CMK (cell line): Measurements from ENCODE around the gene TAS1R2.
"Not testable (repeated sequence)": the region's sequence is repeated elsewhere in the genome, so short reads cannot be mapped to it uniquely, and the experiment has no call there.

Experiments
- DNase-seq: peaks from one replicate; pipeline ENCODE4 v3.0.0-alpha.2; 2010; ENCODE audit warnings: low read depth

The TAS1R2 gene

GRCh38 chr1:18868801-18869424 is 9.5 kb upstream of the TAS1R2 start:
- DNase-seq = no peak

DNA sequence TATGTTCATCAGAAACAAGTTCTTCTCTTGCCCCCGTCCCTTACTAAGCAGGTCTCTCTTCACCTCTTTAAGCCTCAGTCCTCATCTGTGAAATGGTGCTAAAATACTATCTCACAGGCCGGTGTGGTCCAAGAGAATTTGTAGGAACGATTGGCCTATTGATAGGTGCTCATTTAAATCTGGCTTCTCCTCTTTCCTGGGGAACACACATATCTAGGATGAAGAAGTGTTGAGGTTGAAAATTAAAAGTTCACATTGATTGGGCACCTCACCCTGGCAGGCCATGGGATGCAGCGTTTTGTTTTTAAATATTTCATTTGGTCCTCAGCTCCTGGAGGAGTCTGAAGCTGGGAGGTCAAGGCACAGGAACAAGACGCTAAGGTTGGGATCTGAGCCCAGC is 8.9 kb upstream of the TAS1R2 start:
- DNase-seq = no peak

DNA sequence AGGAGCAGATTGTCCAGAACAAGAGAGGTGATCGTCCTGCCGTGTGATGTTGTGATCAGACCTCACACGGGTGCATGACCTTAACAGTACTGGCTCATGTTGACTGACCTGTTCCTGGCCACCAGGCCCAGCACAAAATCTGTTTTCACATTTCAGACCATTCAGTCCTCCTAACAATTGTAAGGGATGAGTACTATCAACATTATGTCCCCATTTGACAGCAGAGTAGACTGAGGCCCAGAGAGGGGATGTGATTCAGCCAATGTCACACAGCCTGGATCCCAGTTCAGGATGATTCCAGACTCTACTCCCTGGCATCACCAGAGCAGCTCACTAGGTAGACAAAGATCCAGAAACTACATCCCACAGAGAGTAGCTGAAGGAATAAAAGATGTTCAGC is 7.4 kb upstream of the TAS1R2 start:
- no peak for DNase-seq

DNA sequence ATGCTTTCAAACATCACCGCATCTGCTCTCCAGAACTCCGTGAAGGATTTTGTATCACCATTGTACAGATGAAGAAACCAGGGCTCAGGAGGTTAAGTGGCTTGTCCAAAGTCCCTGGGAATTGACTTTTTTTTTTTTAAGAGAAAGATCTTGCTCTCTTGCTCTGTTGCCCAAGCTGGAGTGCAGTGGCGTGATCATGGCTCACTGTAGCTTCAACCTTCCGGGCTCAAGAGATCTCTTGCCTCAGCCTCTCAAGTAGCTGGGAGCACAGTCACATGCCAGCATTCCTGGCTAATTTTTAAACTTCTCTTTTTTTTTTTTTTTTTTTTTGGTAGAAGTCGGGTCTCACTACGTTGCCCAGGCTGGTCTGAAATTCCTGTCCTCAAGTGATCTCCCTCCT is 6.9 kb upstream of the TAS1R2 start:
- DNase-seq = no peak

- no peak for DNase-seq
Observed at GRCh38 chr1:18865176-18865575, 5.7 kb upstream of the TAS1R2 start.

GRCh38 chr1:18861590-18861989 is 2.1 kb upstream of the TAS1R2 start:
- no peak for DNase-seq

GRCh38 chr1:18861082-18861481 is 1.6 kb upstream of the TAS1R2 start:
- no peak for DNase-seq

- DNase-seq = no peak
Observed at GRCh38 chr1:18858070-18858688, 1.3 kb downstream of the TAS1R2 start.

- no peak for DNase-seq
Observed at GRCh38 chr1:18856435-18856834, 3.0 kb downstream of the TAS1R2 start.

DNA sequence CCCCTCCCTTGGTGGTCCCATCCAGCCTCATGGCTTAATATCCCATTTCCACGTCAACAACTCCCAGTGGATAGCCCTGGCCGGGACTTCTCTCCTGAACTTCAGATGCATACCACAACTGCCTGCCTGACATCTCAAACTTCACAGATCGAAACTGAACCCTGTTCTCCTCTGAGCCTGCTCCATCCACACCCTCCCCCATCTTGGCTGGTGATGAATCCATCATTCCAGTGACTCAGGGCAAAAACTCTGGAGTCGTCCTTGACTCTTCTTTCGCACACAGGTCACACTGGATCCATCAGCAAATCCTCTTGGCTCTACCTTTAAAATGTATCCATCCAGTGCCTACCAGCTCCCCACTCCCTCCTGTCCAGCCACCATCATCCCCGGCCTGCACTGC is 3.9 kb downstream of the TAS1R2 start:
- no peak for DNase-seq

DNA sequence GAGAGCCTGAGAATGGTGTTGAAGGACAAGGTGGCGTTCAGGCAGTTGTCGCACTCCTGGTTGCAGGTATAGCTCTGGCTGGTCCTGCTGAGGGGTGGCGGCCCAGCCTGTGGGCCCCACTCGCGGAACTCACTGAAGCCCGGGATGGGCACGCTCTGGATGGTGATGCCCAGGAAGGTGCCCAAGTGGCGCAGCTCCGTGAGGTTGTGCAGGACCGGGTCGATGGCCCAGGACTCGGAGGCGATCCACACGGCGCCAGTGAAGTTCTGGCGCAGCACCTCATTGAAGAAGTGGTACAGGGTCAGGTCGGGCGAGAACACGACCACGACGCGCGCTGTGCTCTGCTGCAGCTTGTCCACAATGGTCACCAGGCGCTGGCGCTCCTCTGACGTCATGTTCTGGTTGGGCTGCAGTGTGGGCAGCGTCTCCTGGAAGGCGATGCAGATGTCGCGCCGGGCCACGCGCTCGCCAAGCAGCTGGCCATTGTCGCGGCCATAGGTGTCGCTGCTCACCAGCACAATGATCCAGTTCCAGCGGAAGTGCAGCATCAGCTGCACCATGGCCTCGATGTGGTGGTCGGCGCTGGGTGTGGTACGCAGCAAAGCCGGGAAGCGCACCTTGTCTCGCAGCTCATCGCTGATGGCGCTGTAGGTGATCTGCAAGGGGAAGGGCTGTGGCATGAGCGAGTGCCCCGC is 5.0 kb downstream of the TAS1R2 start:
- no peak for DNase-seq

- DNase-seq = no peak
Observed at GRCh38 chr1:18852501-18852900, 7.0 kb downstream of the TAS1R2 start.

DNA sequence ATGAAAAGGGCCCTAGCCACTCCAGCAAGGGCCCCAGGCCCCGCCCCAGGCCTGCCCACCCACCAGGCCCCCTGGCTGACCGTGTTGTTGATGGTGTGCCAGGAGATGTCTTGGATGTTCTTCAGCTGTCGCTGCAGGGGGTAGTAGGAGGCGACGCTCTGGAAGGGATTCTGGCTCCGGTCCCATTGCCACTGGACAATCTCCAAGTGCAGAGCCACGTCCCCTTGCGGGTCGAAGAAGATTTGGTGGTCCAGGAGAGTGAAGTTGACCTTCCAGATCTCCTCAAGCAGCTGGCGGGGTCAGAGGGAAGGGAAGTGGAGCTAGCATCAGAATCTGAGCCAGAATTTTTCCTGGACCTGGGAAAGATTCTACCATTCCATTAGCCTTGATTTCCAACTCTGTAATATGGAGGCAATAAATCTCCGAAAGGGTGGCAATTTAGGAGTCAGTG is 10.2 kb downstream of the TAS1R2 start:
- no peak for DNase-seq

- DNase-seq = not testable (repeated sequence)
Observed at GRCh38 chr1:18847723-18848122, 11.7 kb downstream of the TAS1R2 start.

- no peak for DNase-seq
Observed at GRCh38 chr1:18840145-18840544, 19.3 kb downstream of the TAS1R2 start.

DNA sequence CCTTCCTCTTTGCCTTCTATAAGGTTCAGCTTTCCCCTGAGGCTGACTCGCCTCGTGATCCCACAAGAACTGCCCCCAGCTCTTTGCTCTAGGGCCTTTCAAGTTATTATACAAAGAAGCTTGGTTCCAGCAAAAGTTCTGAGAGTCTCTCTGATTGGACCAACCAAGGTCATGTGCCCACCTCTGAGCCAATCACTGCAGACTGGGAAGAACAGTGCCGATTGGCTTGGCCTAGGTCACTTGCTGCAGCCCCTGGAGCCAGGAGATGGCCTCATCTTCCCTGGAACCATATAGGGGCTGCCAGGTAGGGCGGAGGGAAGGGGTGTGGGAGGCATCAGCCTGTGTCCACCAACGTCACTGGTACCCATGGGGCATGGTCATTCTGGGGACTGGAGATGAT is 22.8 kb downstream of the TAS1R2 start:
- DNase-seq = no peak

DNA sequence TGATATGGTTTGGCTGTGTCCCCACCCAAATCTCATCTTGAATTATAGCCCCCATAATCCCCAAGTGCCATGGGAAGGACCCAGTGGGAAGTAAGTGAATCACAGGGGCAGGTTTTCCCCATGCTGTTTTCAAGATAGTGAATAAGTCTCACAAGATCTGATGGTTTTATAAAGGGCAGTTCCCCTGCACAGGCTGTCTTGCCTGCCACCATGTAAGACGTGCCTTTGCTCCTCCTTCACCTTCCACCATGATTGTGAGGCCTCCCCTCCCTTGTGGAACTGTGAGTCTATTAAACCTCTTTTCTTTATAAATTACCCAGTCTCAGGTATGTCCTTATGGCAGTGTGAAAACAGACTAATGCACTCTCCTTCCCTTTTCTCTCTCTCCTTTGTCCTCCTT is 27.1 kb downstream of the TAS1R2 start:
- DNase-seq = not testable (repeated sequence)

DNA sequence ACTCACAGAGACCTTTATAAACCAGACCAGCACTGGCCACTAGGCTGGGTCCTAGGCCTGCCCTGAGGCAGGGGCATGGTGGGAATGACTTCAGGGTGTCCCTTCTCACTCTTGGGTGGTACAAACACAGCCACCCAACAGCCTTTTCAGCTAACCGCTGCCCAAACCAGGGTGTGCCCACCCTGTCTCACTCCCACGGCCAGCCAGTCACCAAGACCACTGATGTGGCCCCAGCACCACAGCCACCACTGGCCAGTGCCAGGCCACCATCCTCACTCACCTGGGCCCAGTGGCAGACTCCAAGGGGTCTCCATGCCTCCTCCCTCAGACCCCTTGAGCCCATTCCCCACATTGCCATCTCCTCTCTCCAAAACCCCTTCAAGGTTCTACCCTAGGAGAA is 27.8 kb downstream of the TAS1R2 start:
- no peak for DNase-seq

DNA sequence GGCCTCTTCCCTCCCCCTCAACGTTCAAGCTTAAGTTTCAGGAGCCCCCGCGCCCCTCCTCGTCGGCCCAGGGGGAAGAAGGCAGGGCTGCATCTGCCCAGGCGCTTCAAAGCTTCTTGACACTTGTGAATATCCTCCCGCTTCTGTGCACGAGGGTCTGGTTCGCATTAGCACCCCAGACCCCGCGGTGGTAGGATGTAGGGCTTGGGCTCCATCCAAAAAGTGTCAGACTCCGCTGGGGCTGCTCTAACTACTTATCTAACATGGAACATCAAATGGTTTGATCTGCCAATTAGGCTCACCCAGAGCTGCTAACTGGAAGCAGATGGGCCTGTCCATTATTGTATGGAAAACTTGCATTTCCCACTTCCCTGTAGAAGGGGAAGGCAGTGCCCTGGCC is 28.9 kb downstream of the TAS1R2 start:
- no peak for DNase-seq

DNA sequence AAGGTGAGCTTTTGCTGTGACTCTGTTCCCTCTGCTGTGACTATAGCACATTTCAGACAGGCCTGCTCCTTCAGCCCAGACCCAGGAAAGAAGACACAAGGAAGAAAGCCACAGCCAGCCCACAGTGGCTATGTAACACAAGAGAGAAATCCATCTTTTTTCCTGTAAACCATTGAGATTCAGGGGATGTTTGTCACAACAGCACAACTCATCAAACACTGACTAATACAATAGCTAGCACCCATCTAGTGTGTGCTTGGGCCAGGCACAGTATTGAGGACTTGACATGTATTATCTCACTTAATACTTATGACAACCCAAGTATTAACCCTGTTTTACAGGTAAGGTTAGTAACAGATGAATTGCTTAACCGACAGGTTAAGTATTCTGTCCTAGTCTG is 29.8 kb downstream of the TAS1R2 start:
- DNase-seq = no peak

- no peak for DNase-seq
Observed at GRCh38 chr1:18828224-18828623, 31.2 kb downstream of the TAS1R2 start.

DNA sequence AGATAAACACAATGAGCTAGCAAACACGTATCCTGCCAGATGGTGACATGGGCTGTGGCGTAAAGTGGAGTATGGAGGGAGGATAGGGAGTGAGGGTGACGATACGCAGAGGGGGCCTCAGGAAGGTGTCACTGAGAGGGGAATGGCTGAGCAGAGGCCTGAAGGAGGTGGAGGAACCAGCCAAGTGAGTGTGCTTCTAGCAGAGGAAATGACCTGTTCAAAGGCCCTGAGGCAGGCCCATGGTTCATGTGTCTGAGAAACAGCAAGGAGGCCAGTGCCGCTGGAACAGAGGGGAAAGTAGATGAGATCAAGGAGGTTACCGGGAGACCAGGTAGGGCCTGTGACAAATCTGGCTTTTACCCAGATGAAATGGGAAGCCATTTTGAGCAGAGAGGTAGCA is 36.0 kb downstream of the TAS1R2 start:
- DNase-seq = no peak

- peak; percentile 45 for DNase-seq
Observed at GRCh38 chr1:18820791-18821641, 38.4 kb downstream of the TAS1R2 start.
